Measurements from ENCODE around the gene CEMIP. TPM values are rescaled to one million over a fixed set of nuclear protein-coding genes. Genes with fewer than 3 reads are reported as not detected.

Gene CEMIP
- total and polyA plus RNA-seq, 11 donors, result 0.04 to 9.6 (median 0.19) TPM

DNA sequence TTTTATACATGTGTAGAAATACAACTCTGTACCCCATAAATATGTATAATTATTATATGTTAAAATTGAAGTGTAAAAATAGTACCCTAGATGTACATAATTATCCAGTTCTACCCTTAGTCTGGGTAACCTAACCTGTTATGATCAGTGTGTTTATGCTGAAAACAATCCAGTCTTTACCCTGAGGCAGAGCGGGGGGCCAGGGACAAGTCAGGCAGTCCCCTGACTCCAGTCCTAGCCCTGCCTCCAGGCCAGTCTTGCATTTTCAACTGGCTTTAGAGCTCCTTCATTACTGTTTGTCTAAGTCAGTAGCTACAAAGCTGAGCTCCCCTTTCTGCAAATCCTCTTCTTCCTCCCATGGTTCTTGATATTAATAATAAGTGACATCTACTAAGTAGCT, 207.3 kb downstream of the CEMIP start:
- intact Hi-C loops (cut with DNase I), result loop anchor here in 2 of 10 donors (5.0 to 10.0 kb wide), 2 partner anchors 278 to 336 kb away; partner anchors contain the start of gene STARD5 (in 1 of the 2)
- peaks cover 0 to 20% (median 6%) of the 10 kb centered on the region in 9 donors for H3K36me3 ChIP-seq
- peak overlapping the region in 1 of 12 donors; percentile 10 for H3K27ac ChIP-seq
- no peaks in the 10 kb centered on the region for H3K27me3 ChIP-seq
- WGBS, 4 donors, result 96 to 97% (median 96%) methylated on average over 1 of the region's 1 CpG
- ATAC-seq (no peak), DNase-seq (no peak)
- H3K4me3 ChIP-seq, result no peak overlapping the region
- no peaks in the 10 kb centered on the region for H3K9me3 ChIP-seq
- no peak for TF ChIP-seq POLR2A (IDR thresholded peaks at IDR 0.05)
- TF ChIP-seq, protein P1, sequence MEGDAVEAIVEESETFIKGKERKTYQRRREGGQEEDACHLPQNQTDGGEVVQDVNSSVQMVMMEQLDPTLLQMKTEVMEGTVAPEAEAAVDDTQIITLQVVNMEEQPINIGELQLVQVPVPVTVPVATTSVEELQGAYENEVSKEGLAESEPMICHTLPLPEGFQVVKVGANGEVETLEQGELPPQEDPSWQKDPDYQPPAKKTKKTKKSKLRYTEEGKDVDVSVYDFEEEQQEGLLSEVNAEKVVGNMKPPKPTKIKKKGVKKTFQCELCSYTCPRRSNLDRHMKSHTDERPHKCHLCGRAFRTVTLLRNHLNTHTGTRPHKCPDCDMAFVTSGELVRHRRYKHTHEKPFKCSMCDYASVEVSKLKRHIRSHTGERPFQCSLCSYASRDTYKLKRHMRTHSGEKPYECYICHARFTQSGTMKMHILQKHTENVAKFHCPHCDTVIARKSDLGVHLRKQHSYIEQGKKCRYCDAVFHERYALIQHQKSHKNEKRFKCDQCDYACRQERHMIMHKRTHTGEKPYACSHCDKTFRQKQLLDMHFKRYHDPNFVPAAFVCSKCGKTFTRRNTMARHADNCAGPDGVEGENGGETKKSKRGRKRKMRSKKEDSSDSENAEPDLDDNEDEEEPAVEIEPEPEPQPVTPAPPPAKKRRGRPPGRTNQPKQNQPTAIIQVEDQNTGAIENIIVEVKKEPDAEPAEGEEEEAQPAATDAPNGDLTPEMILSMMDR (IDR thresholded peaks at IDR 0.05), result no peak
- peaks cover 10 to 69% (median 54%) of the 10 kb centered on the region in 12 donors for H3K4me1 ChIP-seq

DNA sequence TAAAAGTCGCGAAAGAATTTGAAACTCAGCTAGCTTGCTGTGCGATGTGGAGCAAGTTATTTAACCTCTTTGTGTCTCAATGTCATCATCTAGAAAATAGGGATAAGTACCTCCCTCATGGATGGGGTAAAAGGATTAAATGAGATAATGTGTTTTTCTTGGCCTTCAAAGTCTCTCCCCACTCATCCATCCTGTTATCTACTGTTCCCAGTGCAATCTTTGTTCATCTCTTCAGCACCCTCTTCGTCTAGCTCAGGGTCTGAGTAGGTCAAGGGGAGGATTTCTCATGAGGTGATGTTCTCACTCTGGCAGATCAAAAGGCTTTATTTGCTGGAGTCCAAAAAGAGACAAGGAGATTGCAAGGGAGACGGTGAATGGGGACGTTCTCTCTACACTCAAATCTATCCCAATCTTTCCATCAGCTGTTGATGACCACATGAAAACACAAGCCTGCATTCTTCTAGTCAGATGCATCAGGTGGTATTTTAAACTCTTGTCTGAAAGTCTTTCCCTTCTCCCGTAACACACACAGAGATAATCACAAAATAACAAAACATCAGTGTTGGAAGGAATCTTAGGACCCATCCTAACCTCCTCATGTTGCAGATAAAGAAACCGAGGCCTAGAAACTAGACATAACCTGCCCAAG, 209.1 kb downstream of the CEMIP start:
- 48 to 53% (median 51%) methylated on average over 8 of the region's 8 CpGs for WGBS, 4 donors
- peaks cover 10 to 79% (median 59%) of the 10 kb centered on the region in 12 donors for H3K4me1 ChIP-seq
- H3K27me3 ChIP-seq, result no peaks in the 10 kb centered on the region
- ATAC-seq (no peak), DNase-seq (no peak)
- peak overlapping the region in 10 of 12 donors; percentile 78 to 97 (median 88) for H3K4me3 ChIP-seq
- TF ChIP-seq, protein P1 (IDR thresholded peaks at IDR 0.05), result no peak
- no peak for TF ChIP-seq POLR2A (IDR thresholded peaks at IDR 0.05)
- peaks cover 0 to 5% (median 0%) of the 10 kb centered on the region in 9 donors for H3K36me3 ChIP-seq
- peak overlapping the region in 7 of 12 donors; percentile 13 to 94 (median 93) for H3K27ac ChIP-seq
- intact Hi-C loops (cut with DNase I), result loop anchor here in 2 of 10 donors (5.0 to 10.0 kb wide), 2 partner anchors 277 to 334 kb away; partner anchors contain the start of gene STARD5 (in 1 of the 2)
- no peaks in the 10 kb centered on the region for H3K9me3 ChIP-seq

GRCh38 chr15:80989081-80989517, 209.9 kb downstream of the CEMIP start:
- intact Hi-C loops (cut with DNase I), result loop anchor here in 2 of 10 donors (5.0 to 10.0 kb wide), 2 partner anchors 276 to 333 kb away; partner anchors contain the start of gene STARD5 (in 1 of the 2)

More at GRCh38 chr15:80989081-80989517, 209.9 kb downstream of the CEMIP start:
- ATAC-seq, result peak in 1 of 4 donors; percentile 1
- DNase-seq, result no peak
- peak overlapping the region; percentile 75 to 97 (median 88) for H3K4me3 ChIP-seq
- no peaks in the 10 kb centered on the region for H3K27me3 ChIP-seq
- no peaks in the 10 kb centered on the region for H3K9me3 ChIP-seq
- WGBS, 4 donors, result 0 to 1% (median 1%) methylated on average over 7 of the region's 7 CpGs
- peaks cover 10 to 74% (median 58%) of the 10 kb centered on the region in 12 donors for H3K4me1 ChIP-seq
- peaks cover 0 to 4% (median 0%) of the 10 kb centered on the region in 9 donors for H3K36me3 ChIP-seq
- H3K27ac ChIP-seq, result peak overlapping the region; percentile 80 to 96 (median 92)
- no peak for TF ChIP-seq POLR2A (IDR thresholded peaks at IDR 0.05)
- TF ChIP-seq, protein P1 (IDR thresholded peaks at IDR 0.05), result no peak
